HG03175 (cell line): ENCODE measurements around the gene COL5A1.

Experiments
- ATAC-seq: cut with Tn5 transposase; IDR thresholded peaks from one replicate; pipeline ENCODE4 v1.9.1; 2021; ENCODE audit warnings: mild to moderate bottlenecking, moderate library complexity; ENCODE audit not compliant: unreplicated experiment

Gene COL5A1

DNA sequence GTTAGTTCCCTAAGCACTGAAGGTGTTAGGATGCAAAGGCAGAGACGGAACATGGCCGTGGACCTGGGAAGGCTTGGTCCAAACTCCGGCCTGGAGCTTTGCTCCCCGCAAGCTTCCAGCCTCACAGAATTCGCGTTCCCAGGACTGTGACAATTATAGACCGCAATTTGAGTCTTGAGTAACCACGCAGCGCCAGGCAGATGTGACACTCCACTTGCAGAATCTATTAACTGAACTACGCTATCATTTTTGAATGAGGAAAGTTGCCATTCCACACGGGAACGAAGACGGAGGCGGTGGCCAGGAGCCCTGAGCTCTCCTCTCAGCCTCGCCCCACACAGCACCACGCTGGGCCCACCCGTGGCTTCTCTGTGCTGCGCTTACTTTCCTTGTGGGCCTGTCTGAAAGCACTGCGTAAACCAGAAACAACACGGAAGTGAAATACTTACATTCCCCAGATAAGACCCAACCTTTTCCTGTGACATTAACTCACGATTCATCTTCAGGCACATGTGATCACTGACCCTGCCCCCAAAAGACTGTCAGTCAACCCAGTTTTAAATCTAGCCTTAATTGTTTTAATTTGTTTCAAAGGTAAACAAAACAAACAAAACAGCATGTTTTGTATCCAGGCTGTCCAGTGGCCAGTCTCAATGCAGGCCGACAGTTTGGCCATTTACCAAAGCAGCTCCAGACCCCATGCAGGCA is 16.1 kb upstream of the COL5A1 start:
- ATAC-seq: no peak

DNA sequence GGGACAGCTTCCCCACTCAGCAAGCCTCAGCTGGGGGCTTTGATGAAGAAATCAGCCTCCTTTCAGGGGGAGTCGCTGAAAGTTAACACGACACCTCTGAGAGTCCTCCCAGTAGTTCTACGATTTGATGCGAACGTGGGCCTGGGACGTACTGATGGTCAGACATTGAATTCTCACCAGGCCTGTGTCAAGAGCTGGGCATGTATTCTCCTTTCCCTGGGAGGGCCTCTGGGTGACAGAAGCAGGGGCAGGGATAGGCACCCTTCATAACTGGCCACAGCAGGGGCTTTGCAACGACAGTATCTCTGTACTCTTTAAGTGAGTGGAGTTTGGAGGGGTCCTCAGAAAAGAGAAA is 15.6 kb upstream of the COL5A1 start:
- no peak for ATAC-seq

DNA sequence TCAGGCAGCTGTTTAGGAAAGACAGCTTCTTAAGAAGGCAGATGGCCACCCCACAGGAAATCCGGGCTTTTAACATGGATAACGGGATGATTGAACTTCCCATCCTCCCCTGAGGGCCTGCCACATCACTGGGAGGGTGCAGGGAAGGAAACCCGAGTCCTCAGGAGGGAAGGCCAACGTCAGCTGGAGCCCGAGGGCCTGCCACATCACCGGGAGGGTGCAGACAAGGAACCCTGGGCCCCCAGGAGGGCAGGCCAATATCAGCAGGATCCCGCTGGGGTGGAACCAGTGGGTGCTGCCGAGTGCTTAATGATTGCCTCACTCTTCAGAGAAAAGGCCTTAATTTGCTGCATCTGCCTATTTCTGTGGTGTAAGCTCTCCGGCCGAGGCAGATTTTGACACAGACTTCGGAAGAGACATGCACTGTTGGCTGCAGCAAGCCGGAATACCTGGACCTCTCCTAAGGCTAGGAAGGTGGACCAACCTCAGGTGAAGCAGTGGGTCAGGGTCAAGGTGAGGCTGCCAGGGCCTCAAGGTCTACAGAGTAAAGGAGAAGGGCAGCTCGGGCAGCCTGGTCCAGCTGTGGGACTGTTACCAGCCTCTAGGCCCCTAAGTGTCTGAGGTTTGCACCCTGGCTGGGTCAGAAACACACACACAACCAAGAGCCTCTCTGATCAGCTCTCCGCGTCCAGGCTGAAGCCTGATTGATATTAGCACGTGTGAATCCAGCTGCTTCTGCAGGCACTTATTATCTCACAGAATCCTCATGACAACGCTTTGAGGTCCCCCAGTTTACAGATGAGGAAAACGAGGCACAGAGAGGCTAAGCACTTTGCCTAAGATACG is 14.8 kb upstream of the COL5A1 start:
- ATAC-seq: no peak

- ATAC-seq: no peak
Measured at GRCh38 chr9:134627417-134628353, 13.9 kb upstream of the COL5A1 start.

DNA sequence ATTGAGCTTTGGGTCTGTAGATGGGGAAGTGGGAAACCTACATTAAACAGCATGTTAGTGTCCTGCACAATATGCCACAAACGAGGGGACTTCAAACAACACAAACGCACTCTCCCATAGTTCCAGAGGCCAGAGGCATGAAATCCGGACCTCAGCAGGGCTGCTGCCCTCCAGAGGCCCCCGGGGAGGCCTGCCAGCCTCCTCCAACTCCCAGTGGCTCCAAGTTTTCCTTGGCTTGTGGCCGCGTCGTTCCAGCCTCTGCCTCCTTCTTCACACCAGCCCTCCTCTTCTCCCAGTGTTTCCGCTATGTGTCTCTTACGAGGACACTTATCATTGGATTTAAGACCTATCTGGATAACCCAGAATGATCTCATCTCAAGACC is 13.3 kb upstream of the COL5A1 start:
- ATAC-seq: no peak

DNA sequence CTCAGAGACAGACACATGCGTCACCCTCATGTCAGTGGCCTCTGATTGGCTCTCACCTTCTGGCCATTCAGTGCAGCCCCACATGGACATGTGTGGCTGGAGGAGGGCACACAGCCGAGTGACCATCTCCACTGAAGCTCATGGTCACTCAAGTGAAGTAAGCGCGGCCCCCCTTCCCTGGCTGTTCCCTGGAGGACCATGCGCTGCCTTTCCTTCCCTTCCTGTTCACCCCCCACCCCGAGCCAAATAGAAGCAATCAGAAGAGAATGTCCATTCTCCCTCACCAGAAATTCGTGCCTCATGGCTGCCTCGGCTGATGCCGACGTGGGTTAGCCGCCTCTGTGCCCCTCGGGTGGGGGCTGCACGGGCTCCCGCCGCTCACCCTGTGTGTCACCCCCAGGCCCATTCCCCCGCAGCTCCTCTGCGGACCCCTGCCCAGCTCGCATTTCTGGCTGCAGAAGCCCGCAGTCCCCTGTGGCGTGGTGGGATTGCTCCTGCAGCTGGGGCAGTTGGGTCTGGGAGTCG is 12.5 kb upstream of the COL5A1 start:
- ATAC-seq: no peak

DNA sequence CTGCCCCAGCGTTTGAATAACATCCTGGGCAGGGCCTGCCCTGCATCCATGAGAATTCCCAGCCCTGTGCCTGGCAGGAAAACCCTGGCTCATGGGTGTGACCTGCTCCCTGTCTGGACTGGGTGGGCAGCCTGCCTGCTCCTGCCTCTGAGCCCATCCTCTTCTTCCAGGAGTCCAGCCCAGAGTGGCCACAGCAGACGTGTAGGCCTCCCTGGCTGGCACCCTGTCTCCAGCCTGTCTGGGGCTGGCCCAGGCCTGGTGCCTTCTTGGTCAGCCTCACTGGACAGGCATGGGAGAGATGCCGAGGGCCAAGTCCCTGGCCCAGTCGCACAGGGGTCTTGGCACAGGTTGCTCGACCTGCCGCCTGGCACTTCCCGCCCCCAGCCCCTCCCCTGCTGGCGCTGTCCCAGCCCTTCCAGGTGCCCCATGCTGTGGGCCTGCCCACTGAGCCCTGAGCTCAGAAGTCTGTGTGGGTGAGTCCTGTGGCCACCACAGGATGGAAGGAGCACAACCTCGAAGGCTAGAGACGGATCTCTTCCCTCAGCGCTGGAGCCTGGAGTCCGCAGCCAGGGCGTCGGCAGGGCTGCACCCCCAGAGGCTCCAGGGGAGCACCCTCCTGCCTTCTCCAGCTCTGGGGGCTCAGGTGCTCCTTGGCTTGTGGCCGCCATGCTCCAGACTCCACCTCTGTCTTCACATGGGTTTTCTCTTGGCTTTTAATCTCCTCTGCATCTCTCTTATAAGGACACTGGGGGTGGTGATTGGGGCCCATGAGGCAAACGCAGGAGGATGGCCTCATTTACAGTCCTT is 11.8 kb upstream of the COL5A1 start:
- ATAC-seq: no peak

GRCh38 chr9:134630393-134630790 is 11.2 kb upstream of the COL5A1 start:
- ATAC-seq: no peak

- ATAC-seq: no peak
Measured at GRCh38 chr9:134630861-134631260, 10.7 kb upstream of the COL5A1 start.

- ATAC-seq: no peak
Measured at GRCh38 chr9:134631881-134632280, 9.7 kb upstream of the COL5A1 start.

DNA sequence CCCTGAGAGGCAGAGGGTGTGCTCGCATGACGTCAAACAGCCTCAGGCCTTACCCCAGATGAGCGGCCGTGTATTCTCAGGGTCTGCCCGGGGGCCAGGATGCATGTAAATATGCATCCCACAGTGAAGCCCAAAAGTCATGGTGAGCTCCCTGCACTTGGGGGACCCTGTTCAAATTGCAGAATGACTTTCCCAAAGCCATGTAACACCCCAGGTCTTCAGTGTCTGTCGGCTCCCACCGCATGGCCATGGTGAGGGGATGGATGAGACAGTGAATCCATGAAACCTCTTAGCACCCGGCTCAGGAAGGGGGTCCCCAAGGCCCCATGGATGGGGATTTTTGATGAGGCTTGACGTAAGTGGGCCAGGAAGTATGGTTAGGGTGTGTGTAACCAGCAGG is 9.3 kb upstream of the COL5A1 start:
- no peak for ATAC-seq

- no peak for ATAC-seq
Measured at GRCh38 chr9:134633362-134634142, 8.1 kb upstream of the COL5A1 start.

- ATAC-seq: no peak
Measured at GRCh38 chr9:134634176-134634575, 7.4 kb upstream of the COL5A1 start.

DNA sequence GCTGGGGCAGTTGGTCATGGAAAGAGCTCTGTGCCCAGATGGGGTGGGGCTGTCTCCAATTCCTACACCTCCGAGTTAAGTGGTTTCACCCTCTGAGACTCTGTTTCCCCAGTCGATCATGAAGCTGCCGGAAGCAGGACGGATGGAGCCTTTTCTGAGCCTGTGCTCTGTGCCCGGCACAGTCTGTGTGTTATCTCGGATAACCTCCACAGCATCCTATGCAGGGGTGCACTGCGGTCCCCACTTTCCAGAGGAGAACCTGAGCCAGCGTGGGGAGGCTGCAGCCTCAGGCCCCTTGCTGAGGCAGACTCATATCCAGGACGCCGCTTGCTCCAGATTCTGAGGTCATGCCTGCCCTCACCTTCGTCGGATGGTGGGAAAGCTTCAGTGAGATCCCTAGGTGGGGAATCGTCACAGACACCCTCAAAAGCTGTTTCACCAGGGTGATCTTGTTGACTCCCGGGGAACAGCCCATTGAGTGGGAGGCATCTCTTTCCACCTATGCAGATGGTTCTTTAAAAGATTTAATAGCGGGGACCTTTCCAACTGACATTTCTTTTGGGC is 6.9 kb upstream of the COL5A1 start:
- no peak for ATAC-seq

DNA sequence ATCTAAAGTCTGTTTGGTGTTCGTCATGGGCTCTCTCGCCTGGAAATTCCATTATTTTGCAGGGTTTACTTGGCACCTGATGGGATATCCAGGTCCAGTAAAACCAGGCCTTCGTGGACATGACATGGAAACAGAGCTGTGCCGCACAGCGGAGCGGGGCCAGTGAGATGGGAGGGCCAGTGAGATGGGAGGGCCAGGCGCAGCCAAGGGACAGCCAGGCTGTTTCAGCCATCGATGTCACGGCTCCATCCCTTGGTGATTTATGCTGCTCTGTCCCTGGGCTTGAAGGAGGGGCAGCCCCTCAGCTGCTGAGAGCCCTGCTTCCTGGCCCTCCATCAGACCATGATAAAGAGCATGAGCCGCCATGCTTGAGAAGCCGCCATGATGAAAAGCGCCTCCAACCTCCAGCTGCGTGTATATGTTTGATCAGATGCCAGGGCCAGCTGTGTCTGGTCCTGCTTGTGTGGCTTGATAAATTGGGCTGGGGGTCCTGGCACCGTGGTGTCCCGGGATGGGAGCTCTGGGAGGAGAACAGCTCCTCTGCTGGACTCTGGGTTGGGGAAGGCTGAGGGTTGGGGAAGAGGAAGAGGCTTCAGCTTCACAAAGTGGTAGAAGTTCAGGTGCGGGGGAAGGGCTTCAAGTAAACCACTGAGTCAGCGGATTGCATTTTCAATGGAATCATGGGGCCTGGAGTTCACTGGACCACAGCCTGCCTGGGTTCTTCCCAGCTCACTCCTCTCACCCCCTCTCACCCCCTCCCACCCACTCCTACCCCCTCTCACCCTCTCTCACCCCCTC is 6.1 kb upstream of the COL5A1 start:
- ATAC-seq: no peak

GRCh38 chr9:134636149-134636507 is 5.5 kb upstream of the COL5A1 start:
- ATAC-seq: no peak

DNA sequence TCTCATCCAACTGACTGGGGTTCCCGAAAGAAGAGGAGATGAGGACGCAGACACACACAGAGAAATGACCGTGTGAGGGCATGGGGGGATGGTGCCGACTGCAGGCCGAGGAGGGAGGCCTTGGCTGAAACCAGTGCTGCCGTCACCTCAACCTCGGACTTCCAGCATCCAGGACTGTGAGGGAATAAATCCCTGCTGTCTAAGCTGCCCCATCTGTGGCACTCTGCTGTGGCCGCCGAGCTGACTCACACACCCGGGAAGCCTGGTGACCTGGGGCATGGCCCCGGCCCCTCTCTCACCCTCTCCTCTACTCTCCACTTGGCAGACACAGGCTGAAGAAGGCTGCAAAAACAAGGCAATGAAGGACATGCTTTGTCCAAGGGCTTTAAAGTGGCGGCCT is 4.4 kb upstream of the COL5A1 start:
- no peak for ATAC-seq

GRCh38 chr9:134637696-134638501 is 3.7 kb upstream of the COL5A1 start:
- ATAC-seq: no peak
